ENCODE data around the gene EVI2A.

GRCh38 chr17:31296142-31296541 lies 25.3 kb downstream of the EVI2A start:
- TF ChIP-seq, protein P1, sequence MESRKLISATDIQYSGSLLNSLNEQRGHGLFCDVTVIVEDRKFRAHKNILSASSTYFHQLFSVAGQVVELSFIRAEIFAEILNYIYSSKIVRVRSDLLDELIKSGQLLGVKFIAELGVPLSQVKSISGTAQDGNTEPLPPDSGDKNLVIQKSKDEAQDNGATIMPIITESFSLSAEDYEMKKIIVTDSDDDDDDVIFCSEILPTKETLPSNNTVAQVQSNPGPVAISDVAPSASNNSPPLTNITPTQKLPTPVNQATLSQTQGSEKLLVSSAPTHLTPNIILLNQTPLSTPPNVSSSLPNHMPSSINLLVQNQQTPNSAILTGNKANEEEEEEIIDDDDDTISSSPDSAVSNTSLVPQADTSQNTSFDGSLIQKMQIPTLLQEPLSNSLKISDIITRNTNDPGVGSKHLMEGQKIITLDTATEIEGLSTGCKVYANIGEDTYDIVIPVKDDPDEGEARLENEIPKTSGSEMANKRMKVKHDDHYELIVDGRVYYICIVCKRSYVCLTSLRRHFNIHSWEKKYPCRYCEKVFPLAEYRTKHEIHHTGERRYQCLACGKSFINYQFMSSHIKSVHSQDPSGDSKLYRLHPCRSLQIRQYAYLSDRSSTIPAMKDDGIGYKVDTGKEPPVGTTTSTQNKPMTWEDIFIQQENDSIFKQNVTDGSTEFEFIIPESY (IDR thresholded peaks at IDR 0.05; ENCODE audit: extremely low read depth, insufficient replicate concordance, low read length), result no peak
- TF ChIP-seq CEBPB (IDR thresholded peaks at IDR 0.05; ENCODE audit: low read depth) (no peak), TCF7L2 (IDR thresholded peaks at IDR 0.05; ENCODE audit: borderline replicate concordance, extremely low read depth, insufficient read depth, insufficient read length) (no peak), SP1 (IDR thresholded peaks at IDR 0.05; ENCODE audit: low read depth) (no peak)
